Suprapubic skin (tissue), 3 donors: ENCODE results near the gene GSTO2.

Source experiments
- POLR2AphosphoS5 ChIP-seq, 3 donors: sonication (generic); formaldehyde crosslinking; IDR thresholded peaks; one replicate each; pipeline ENCODE4 v1.6.1; 2017; ENCODE audit warnings: antibody characterized with exemption in 3 of 3
- TF ChIP-seq, protein P1 (sequence below), 2 donors: fragments of 200-600 bp in 1 of 2; fragments of 450-650 bp in 1 of 2; sonication (generic) in 1 of 2; IDR thresholded peaks; one replicate each; pipeline ENCODE4 v1.5.1; 2016 to 2019; ENCODE audit warnings: antibody characterized with exemption in 2 of 2, mild to moderate bottlenecking in 1 of 2, moderate library complexity in 1 of 2

- no peak for TF ChIP-seq POLR2AphosphoS5 (IDR thresholded peaks at IDR 0.05)
- TF ChIP-seq, protein P1, sequence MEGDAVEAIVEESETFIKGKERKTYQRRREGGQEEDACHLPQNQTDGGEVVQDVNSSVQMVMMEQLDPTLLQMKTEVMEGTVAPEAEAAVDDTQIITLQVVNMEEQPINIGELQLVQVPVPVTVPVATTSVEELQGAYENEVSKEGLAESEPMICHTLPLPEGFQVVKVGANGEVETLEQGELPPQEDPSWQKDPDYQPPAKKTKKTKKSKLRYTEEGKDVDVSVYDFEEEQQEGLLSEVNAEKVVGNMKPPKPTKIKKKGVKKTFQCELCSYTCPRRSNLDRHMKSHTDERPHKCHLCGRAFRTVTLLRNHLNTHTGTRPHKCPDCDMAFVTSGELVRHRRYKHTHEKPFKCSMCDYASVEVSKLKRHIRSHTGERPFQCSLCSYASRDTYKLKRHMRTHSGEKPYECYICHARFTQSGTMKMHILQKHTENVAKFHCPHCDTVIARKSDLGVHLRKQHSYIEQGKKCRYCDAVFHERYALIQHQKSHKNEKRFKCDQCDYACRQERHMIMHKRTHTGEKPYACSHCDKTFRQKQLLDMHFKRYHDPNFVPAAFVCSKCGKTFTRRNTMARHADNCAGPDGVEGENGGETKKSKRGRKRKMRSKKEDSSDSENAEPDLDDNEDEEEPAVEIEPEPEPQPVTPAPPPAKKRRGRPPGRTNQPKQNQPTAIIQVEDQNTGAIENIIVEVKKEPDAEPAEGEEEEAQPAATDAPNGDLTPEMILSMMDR (IDR thresholded peaks at IDR 0.05) = no peak
These were observed 64.9 kb downstream of the GSTO2 start for GRCh38 chr10:104333728-104334373.
